ENCODE data around the gene THOC1. TPM values are rescaled to one million over a fixed set of nuclear protein-coding genes. Genes with fewer than 3 reads are reported as not detected.
A peak's percentile ranks its signal among the peaks of the same experiment; 100 is the strongest.

The THOC1 gene
- total RNA-seq, 1 donor from 2014 or later = 12.0 TPM

- H3K27ac ChIP-seq = peak overlapping the region in 1 of 2 donors; percentile 27
Observed at GRCh38 chr18:261398-262073, 6.3 kb downstream of the THOC1 start.

GRCh38 chr18:260547-260946 is 7.3 kb downstream of the THOC1 start:
- Histone ChIP-seq H3K9me3 (no peaks in the 10 kb centered on the region), H3K27ac (no peak overlapping the region), H3K36me3 (peaks cover 44 to 51% of the 10 kb centered on the region in 2 donors), H3K4me3 (no peak overlapping the region), H3K27me3 (no peaks in the 10 kb centered on the region), H3K4me1 (no peaks in the 10 kb centered on the region)
- TF ChIP-seq CTCF (IDR thresholded peaks at IDR 0.05) = no peak
- no peak for DNase-seq (ENCODE audit: low spot score in 2 of 2)
- intact Hi-C loops (cut with DNase I) = no loop called here

More at GRCh38 chr18:261398-262073, 6.3 kb downstream of the THOC1 start:
- Histone ChIP-seq H3K4me3 (no peak overlapping the region), H3K36me3 (peaks cover 37 to 41% of the 10 kb centered on the region in 2 donors), H3K4me1 (no peaks in the 10 kb centered on the region), H3K9me3 (no peaks in the 10 kb centered on the region), H3K27me3 (no peaks in the 10 kb centered on the region)
- TF ChIP-seq CTCF (IDR thresholded peaks at IDR 0.05) = no peak
- DNase-seq (ENCODE audit: low spot score in 2 of 2) = no peak
- intact Hi-C loops (cut with DNase I) = no loop called here

GRCh38 chr18:255171-255570 is 12.7 kb downstream of the THOC1 start:
- Histone ChIP-seq H3K36me3 (peaks cover 66 to 86% of the 10 kb centered on the region in 2 donors), H3K4me3 (no peak overlapping the region), H3K4me1 (no peaks in the 10 kb centered on the region), H3K9me3 (no peaks in the 10 kb centered on the region), H3K27ac (no peak overlapping the region), H3K27me3 (no peaks in the 10 kb centered on the region)
- no peak for DNase-seq (ENCODE audit: low spot score in 2 of 2)
- TF ChIP-seq CTCF (IDR thresholded peaks at IDR 0.05) = no peak
- intact Hi-C loops (cut with DNase I) = no loop called here

- Histone ChIP-seq H3K27me3 (no peaks in the 10 kb centered on the region), H3K9me3 (no peaks in the 10 kb centered on the region), H3K36me3 (peaks cover 74 to 91% of the 10 kb centered on the region in 2 donors), H3K27ac (no peak overlapping the region), H3K4me3 (no peak overlapping the region), H3K4me1 (no peaks in the 10 kb centered on the region)
- no peak for TF ChIP-seq CTCF (IDR thresholded peaks at IDR 0.05)
- intact Hi-C loops (cut with DNase I) = no loop called here
- no peak for DNase-seq (ENCODE audit: low spot score in 2 of 2)
Observed at GRCh38 chr18:253121-253520, 14.7 kb downstream of the THOC1 start.

- Histone ChIP-seq H3K9me3 (no peaks in the 10 kb centered on the region), H3K27me3 (no peaks in the 10 kb centered on the region), H3K4me1 (no peaks in the 10 kb centered on the region), H3K36me3 (peaks cover 66 to 91% of the 10 kb centered on the region in 2 donors), H3K27ac (no peak overlapping the region), H3K4me3 (no peak overlapping the region)
- DNase-seq (ENCODE audit: low spot score in 2 of 2) = no peak
- no peak for TF ChIP-seq CTCF (IDR thresholded peaks at IDR 0.05)
- intact Hi-C loops (cut with DNase I) = no loop called here
Observed at GRCh38 chr18:251572-251971, 16.3 kb downstream of the THOC1 start.

Data from ascending aorta (tissue), 2 donors.